HG03108 (cell line): ENCODE results near the gene SMIM8.
A peak's percentile ranks its signal among the peaks of the same experiment; 100 is the strongest.

Experiments used
- ATAC-seq: cut with Tn5 transposase; IDR thresholded peaks from one replicate; pipeline ENCODE4 v1.9.1; 2021; ENCODE audit warnings: moderate library complexity; ENCODE audit not compliant: unreplicated experiment

Gene SMIM8

DNA sequence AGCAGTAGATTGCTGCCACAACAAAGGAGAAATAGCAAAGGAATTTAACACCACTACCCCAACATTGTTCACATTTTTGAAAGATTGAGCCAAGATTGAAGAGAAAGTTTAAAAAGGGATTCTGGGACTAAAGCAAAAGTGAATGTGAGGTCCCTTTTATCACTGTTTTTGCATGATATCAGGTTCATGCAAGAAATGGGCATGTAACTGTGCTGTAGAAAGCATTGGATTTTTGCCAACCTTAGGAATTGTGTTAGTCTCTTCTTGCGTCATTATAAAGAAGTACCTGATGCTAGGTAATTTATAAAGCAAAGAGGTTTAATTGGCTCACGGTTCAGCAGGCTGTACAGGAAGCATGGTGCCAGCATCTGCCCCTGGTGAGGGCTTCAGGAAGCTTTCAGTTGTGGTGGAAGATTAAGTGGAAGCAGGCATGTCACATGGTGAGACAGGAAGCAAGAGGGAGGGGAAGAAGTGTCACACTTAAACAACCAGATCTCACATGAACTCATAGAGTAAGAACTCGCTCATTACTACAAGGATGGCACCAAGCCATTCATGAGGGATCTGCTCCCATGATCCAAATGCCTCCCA is 11.3 kb downstream of the SMIM8 start:
- no peak for ATAC-seq

DNA sequence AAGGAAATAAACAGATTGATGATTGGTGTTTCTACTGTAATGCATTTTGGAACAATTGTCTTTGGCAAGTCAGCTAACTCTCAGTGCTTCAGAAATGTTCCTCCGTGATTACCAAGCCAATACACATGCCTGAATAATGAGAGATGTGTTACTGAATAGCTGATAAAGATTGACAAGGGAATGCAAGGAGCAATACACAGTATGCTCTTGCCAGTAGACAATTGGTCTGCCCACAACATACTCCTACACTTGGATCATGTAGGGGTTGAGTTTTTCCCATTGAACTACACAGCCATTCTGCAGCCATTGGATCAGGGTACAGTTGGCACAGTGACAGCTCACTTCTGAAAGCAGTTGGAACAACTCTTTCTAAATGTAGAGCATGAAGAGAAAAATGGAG is 12.3 kb downstream of the SMIM8 start:
- no peak for ATAC-seq

DNA sequence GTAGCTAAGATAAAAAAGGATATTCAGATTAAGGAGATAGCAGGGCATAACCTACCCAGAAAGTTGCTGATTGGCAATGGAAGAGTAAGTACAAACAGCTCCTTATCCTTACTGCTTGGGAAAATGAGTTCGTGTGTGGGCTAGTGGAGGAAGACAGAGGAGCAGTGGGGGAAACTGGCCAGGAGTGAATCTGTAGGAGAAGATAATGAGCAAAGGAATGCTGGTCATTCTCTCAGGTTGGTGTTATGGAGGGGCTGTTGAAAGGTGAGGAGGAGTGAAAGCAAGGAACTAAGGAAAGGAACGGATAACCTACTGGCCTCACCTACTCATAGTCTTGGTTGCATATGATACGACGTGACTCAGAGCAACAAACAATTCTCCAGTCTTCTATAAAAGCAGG is 14.0 kb downstream of the SMIM8 start:
- ATAC-seq, result no peak

DNA sequence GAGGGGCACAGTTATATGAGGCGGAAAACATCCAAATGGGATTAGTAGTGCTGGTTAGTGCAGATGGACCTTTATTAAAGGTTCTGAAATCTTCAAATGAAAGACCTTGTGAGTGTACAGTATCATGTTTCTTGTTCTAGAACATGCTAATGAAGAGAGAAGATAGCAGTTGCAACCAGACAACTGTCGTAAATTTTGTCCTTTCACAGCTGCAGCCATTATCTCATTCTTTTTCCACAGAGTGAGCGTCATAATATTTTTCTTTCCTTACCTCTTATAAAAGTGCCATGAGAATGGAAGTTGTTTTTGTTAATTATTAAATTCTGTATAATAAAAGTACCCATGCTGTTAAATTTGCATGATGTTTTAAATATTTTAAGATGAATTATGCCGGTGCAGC is 17.8 kb downstream of the SMIM8 start:
- no peak for ATAC-seq

DNA sequence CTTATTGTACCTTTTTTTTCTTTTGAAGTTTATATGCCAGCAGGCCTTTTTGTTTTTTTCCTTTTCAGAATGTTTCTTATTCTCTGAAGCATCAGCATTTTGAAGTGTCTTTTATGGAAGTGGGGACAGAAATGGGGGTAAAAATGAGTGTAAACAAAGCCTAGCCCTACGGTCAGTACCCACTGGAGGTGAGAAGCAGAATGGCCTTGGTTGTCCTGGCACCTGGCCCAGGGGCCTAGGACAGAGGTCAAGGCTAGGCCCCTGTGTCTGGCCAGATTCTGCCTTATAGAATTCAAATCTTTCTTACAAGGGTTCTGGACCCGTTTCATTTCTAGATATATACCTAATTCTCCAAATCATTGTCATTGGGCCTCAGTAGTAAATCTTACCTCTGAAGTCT is 18.8 kb downstream of the SMIM8 start:
- no peak for ATAC-seq

DNA sequence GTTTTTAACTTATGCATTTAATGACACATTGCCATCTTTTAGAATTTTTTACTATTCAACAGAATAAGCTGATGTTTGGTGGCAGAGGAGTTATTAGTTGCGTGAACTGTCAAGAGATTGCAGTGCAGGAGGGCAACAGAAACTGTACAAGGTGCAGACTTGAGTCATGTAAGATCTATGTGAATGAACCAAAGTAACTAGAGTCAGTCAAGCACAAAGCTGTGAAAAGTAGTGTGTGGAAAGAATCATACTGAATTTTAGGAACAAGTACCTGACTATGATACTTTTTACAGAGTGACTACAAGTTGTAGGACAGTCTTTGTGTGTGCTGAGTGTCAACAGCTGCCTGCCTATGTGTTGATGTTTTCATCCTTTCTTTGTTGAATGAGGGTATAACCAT is 19.5 kb downstream of the SMIM8 start:
- peak; percentile 92 for ATAC-seq

DNA sequence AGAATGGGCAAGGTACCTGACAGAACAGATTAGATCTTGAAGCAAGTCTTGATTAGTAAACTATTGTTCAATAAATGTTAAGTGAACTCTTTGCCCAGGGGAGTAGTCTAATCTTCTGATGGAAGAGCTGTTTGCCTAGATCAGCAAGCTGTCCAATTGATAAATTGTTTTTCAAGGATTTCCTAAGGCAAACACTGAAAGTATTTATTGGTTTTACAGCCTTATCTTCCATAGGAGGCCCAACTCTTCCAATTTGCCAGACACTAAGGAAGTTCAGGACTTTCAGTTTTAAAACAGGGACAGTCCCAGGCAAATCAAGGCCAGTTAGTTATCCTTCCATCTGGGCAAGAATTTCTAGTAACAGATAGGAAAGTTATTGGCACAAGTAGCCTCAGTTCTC is 20.4 kb downstream of the SMIM8 start:
- no peak for ATAC-seq

DNA sequence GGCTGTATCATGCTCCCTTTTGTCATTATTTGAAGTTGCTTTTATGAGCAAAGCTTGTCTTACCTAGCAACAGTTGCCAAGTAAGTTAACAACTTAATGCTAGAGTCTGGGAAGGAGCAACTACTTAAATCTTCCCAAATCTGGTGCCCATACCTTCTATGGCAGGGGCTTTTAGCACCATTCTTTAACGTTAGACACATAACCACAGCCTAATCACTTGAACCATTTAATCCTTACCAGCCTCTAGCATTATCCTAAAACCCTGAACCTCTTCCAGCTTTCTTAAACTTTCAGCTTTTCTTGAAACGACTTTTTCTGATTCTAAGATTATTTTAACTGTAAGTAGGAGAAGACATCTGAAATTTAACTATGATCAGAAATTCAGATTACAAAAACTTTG is 22.3 kb downstream of the SMIM8 start, which contains the start of gene C6orf163:
Gene C6orf163, plus strand, starts transcription at position 83 of the 400 bp plus-strand sequence. Its CDS starts 287 bp downstream, at position 370.
- no peak for ATAC-seq

DNA sequence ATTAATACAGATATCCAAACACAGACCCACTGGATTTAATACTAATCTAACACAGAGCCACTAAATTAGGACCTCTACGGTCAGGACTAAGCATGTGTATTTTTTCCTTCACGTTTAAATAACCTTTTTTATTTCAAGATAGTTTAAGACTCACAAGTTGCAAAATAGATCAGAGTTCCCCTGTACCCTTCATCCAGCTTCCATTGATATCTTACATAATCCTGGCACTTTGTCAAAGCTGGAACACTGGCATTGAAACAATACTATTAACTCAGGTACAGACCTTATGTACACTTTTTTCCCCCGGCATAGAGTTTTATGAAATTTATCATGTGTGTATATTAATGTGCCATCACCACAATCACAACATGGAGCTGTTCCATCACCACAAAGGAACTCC is 24.3 kb downstream of the SMIM8 start:
- no peak for ATAC-seq

DNA sequence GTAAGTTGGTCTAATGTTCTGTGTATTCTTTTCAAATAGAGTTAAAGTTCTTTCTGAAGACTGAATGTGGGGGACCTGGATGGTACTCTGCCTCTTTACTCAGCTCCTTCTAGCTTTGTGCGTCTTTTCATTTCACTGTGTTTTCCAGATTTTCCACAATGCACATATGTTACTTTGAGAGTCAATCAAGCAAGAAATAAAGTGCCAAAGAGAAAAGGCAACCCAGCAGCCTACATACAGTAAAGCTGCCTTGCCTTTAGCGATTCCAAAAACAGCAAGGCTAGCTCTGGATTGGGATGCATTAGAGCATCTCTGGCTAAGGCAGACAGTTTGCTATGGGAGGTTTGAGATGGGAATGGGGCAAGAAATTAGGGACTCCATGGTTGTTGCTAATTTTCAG is 27.5 kb downstream of the SMIM8 start:
- no peak for ATAC-seq

DNA sequence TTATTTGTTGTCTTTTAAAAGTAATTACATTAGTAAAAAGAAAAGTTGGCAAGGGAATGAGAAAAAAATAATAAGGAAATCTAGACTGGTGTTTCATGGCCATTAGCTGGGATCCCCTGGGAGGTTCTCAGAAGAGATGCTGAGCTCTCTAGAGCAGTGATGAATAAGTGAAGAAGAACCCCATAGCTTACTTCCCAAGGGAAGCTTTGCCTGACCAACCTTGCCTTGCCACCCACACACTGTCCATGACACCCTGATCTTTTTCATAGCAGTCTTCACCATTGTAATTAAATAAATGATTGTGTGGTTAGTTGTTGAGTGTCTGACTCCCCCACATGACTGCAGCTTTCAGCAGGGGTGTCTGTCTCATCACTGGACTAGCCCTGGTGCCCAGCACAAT is 28.1 kb downstream of the SMIM8 start:
- ATAC-seq, result no peak

DNA sequence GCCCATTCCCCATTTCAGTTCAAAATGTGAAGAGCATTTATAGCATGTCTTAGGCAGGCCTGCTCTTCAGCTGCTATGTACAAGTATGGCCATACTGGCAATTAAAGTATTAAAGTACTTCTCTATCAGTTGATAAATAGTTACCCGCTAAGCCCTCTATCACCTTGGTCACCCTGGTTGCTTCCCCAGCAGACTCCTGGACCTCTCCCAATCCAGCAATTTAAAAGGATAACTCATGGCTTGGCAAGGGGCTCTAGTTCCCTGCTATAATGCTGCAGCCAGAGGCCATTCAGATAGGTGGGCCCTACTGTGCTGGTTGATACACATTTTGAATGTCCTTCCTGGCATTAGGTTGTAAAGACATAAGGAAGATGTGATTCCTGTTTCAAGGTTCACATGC is 29.2 kb downstream of the SMIM8 start:
- ATAC-seq, result no peak

DNA sequence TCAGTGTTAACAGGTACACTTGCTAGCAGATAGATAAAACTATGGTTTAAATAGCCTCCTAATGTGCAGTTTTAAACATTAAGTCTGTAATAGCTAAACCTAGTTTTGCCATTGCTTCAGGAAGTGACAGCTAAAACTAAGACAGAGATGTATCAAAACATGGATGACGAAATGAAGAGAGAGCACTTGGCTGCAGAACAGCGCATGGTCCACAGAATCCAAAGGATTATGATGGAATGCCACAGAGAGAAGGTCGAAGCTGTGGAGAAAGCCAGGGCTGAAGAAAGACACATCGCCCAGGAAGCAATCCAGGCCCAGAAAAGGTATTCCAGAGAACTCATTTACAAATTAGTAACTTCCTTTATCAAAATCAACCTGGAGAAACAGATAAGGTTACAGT is 33.8 kb downstream of the SMIM8 start:
- ATAC-seq, result no peak

DNA sequence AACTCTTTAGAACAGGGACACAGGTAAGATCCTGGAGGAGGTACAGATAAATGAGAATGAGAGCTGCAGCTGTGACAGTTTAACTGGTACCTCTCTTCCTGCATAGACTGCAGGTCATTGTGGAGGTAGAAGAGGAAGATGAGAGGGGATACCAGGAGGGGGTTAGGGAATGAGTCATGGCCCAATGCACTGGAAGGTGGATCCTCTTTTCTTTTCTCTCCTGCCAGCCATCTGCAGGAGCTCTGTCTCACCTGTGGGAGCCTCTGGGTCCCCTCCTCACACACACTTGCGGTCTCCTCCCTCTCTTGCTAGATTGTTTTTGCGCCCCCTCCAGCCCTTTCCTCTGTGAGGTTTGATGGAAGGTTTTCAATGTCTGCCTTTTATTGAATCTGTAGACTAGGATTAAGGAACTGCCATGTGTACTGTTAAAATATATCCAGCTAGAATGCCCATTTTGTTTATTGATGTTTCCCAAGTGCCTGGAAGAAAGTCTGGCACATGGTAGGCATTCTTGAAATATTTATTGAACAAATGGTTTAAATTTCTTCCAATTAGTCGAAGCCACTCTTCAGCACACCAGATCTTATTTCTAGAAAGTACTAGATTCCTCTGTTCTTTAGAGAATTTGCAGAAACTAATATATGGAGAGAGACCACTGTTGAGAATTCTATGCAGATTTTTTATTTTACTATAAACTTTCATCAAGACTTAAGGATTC is 35.2 kb downstream of the SMIM8 start:
- no peak for ATAC-seq

DNA sequence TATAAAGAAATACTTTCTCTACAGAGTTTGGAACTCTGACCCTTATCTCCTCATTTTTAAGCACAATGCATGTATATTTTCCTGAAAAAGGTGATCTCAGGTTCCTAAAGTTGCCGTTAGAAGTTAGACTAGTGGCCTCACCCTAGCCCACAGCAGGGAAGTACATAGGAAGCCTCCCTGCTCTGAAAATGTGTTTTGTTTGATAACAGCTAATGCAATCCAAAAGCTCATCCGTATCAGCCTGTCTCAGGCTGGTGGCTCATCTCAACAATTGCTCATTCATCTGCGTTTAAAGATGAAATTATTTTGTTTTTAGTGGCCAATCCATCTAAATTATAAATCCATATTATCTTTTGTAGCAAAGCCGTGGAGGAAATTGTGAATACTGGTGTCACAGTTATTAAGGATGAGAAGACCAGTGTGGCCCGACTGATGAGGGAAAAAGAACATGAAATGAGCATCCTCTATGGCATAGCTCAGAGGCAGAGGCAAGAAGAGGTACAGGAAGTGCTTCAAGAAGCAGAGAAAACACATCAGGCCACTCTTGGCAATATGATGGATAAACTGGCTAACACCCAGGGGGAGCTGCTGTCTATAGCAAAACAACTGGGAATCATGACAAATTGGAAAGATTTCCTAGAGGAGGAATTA is 42.3 kb downstream of the SMIM8 start:
- no peak for ATAC-seq

DNA sequence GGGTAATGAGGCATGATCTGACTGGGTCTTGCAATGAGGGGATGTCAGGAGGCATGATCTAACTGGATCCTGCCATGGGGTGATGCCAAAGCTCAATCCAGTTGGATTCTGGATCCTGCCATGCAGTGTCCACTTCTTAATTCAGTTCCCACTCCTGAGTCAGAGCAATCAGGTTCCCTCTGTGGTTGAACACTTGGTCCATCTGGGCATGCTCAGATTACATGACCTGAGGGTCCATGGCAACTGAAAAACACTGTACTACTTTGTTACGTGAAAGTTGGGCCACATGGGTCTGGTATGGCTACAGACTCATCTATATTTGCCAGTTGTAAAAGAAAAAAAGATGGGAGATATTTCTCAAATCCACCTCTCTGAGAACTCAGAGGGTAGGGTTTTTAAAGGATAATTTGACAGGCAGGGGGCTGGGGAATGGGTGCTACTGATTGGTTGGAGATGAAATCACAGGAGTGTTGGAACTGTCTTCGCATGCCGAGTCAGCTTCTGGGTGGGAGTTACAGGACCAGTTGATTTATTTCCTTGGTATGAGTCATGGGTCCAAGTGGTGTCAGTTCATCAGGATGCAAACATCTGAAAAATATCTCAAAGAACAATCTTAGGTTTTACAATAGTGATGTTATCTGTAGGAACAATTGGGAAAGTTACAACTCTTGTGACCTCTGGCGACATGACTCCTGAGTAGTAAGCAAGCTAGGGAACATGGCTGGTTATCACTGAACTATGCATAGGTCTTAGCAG is 43.9 kb downstream of the SMIM8 start:
- ATAC-seq, result no peak

DNA sequence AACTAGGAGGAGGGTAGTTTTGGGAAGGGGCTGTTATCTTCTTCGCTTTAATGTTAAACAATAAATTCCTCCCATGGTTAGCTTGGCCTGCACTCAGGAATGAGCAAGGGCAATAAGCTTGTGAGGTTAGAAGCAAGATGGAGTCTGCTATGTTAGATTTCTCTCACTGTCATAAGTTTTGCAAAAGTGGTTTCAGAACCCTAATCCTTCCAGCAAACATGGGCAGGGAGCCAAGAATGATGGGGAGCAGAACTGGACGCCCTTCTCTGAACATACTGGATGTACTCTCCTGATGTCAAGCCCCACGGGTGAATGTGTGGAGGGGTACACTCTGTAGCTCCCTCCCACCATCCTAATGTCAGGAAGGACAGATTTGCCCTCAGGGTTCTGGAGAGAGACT is 44.5 kb downstream of the SMIM8 start:
- no peak for ATAC-seq

DNA sequence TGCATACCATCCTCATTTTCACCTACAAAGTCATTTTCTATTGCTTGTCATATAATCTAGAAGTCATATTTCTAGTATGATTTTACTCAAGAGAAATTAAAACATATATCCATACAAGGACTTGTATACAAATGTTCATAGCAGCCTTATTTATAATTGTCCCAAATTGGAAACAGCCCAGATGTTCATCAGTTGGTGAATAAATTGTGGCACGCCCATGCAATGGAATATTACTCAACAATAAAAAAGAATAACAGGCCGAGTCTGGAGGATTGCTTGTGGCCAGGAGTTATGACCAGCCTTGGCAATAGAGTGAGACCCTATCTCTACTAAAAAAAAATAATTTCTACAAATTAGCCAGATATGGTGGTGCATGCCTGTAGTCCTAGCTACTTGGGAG is 51.0 kb downstream of the SMIM8 start:
- no peak for ATAC-seq

DNA sequence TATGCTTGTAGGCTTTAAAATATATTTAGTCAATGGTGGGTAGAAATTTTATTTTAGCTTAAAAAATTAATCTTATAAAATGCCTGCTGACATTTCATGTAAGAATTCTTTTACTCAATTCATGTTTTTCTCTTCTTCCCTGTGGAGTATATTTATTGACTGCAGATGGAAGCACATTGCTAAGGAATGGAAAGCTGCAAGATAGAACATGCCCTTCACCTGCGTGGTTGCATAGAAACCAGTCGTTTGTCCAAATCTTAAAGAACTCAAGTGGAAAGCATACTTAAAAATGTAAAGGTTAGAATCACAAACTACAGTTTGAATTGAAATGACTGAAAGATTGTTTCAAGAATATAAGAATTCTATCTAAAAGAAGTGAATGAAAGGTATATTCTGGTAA is 52.9 kb downstream of the SMIM8 start:
- ATAC-seq, result no peak

DNA sequence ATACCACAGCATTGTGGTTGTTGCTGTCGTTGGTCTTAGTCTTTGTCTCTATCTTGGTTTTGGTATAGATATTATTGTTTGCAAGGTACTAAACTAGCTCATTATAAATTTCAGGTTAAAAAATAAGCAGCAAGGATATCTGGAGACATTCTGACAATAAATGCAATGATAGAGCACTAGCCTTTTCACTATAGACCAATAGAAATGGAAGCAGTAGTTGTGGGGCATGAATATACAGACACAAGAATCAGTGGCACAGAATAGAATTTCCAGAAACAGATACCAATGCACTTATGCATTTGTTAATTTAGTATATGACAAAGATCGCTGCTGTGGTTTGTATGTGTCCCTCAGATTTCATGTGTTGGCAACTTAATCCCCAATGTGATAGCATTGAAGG is 54.3 kb downstream of the SMIM8 start:
- no peak for ATAC-seq

DNA sequence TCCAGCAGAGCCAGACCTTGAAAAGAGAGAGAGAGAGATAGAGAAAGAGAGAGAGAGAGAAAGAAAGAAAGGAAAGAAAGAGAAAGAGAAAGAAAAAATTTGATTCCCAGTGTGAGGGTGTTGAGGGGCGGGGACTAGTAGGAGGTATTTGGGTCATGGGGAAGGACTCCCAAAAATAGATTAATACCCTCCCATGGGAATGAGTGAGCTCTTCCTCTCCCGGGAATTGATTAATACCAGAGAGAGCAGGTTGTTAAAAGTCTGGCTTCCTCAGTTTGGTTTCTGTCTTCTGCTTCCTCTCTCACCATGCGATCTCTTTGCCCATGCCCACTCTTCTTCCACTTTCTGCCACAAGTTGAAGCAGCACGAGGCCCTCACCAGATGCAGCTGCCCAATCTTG is 56.6 kb downstream of the SMIM8 start:
- peak; percentile 68 for ATAC-seq

DNA sequence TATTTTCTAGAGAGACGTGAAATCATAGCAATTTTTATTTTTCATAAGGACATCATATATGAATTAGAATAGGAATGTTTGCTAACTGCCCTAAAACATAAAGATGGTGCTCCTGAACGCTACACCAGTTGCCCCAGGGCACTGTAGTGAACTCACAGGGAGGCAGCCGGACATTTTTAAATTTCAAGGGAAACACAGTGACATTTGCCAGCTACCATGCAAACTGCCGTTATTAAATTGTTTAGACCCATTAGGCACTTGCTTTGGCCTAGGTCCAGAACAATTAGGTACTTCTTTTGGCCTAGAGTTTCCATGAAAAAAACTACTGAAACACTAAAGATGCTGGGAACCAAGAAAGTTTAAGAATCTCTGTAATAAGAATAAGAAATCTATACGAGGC is 60.5 kb downstream of the SMIM8 start:
- ATAC-seq, result no peak
